ENCODE data around the gene NAALADL1.
"Not testable (repeated sequence)": the region's sequence is repeated elsewhere in the genome, so short reads cannot be mapped to it uniquely, and the experiment has no call there.

The NAALADL1 gene

DNA sequence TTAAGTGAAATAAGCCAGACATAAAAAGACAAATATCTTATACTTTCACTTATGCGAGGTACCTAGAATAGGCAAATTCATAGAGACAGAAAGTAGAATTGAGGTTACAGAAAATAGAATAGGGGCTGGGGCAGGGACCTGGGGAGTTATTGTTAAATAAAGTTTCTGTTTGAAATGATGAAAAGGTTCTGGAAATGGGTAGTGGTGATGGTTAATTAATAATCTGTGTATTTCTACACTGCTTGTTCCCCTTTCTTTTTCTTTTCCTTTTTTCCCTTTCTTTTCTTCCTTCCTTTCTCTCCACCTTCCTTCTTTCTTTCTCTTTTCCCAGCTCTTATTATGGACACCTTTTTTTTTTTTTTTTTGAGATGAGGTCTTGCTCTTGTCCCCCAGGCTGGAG is 2.8 kb downstream of the NAALADL1 start:
- in situ Hi-C loops (cut with MboI; ENCODE audit: low sequenced_read_pairs) = no loop called here

DNA sequence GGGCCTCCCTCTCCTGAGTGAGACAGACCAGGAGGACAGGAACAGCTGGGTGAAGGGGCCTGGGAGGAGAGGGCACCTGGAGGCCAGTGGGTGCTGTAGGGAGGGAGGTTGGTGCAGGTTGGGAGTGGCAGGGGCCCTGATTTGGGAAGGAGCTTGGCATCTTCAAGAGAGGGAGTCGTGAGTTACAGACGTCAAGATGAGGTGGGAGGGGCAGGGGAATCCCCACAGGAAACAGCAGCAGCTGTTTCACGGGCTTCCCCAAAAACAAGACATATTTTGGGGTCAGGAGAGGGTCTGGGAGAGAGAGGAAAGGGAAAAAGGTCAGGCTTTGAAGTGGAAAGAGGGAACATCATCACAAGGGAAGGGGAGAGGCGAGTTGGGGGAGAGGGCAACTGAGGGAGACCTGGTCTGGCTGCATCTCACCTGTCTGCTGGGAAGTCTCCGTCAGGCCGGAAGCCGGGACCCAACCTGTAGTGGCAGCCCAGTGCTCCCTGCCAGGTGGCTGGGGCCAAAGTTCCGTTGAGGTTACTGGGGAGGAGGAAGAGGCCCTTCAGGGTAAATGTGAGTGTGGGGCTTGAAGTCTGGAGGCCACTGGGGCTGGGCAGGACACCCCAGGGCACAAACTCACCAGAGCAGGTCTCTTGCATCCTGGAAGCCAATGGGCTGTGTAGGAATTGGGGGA is 4.4 kb downstream of the NAALADL1 start:
- in situ Hi-C loops (cut with MboI; ENCODE audit: low sequenced_read_pairs) = no loop called here

GRCh38 chr11:65051398-65051858 is 6.9 kb downstream of the NAALADL1 start:
- in situ Hi-C loops (cut with MboI; ENCODE audit: low sequenced_read_pairs) = no loop called here

GRCh38 chr11:65047581-65048422 is 10.6 kb downstream of the NAALADL1 start:
- in situ Hi-C loops (cut with MboI; ENCODE audit: low sequenced_read_pairs) = no loop called here

GRCh38 chr11:65045728-65046127 is 12.6 kb downstream of the NAALADL1 start:
- in situ Hi-C loops (cut with MboI; ENCODE audit: low sequenced_read_pairs) = no loop called here

GRCh38 chr11:65045061-65045460 is 13.3 kb downstream of the NAALADL1 start:
- in situ Hi-C loops (cut with MboI; ENCODE audit: low sequenced_read_pairs) = no loop called here

DNA sequence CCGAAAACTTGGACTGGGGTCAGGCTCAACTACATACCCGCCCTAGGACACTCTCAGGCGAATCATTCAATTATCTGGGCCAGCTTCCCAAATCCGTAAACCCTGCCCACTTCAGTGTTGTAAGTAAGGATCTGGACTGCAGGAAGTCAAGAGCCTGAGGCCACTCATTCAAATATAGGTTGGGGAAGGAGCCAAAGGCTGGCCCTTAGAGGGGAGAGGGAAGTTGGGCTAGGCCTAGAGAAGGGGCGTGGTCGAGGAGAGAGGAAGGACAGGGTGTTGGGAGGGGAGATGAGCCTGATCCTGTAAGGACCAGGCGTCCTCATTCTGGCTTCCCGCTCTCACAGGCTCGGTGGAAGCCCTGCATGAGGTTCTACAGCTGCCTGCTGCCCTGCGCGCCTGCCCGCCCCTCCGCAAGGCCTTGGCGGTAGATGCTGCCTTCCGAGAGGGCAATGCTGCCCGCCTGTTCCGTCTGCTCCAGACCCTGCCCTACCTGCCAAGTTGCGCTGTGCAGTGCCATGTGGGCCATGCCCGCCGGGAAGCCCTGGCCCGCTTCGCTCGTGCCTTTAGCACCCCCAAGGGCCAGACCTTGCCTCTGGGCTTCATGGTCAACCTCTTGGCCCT is 14.4 kb downstream of the NAALADL1 start:
- in situ Hi-C loops (cut with MboI; ENCODE audit: low sequenced_read_pairs) = no loop called here

- in situ Hi-C loops (cut with MboI; ENCODE audit: low sequenced_read_pairs) = no loop called here
Measured at GRCh38 chr11:65042891-65043290, 15.5 kb downstream of the NAALADL1 start.

DNA sequence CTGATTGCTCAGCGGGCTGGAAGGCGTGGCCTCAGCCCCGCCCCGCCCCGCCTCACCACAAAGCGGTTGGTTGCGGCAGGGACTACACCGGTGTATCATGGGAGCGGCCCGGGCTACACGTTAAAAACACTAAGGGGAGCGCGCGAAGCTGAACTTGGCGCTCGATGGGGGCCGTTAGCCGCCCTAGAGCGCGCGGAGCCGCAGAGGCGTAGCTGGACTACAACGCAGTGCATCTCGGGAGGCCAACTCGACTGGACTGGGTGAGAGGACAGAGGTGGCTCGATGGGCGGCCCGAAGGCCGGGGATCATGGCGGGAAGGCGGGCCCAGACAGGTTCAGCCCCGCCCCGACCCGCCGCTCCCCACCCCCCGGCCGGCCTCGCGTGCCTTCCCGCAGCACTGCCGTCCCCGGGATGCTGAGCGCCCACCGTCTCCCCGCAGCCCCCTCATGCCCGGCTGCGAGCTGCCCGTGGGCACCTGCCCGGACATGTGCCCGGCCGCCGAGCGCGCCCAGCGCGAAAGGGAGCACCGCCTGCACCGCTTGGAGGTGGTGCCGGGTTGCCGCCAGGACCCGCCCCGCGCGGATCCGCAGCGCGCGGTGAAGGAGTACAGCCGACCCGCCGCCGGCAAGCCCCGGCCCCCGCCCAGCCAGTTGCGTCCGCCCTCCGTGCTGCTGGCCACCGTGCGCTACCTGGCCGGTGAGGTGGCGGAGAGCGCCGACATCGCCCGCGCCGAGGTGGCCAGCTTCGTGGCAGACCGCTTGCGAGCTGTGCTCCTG is 17.3 kb downstream of the NAALADL1 start, which contains the start of gene SAC3D1:
Gene SAC3D1 (plus strand): TSS at position 364 of the 776 bp plus-strand sequence. CDS start 83 bp downstream, at position 447.
- in situ Hi-C loops (cut with MboI; ENCODE audit: low sequenced_read_pairs) = no loop called here

- in situ Hi-C loops (cut with MboI; ENCODE audit: low sequenced_read_pairs) = no loop called here
Measured at GRCh38 chr11:65040520-65040846, 17.9 kb downstream of the NAALADL1 start.

DNA sequence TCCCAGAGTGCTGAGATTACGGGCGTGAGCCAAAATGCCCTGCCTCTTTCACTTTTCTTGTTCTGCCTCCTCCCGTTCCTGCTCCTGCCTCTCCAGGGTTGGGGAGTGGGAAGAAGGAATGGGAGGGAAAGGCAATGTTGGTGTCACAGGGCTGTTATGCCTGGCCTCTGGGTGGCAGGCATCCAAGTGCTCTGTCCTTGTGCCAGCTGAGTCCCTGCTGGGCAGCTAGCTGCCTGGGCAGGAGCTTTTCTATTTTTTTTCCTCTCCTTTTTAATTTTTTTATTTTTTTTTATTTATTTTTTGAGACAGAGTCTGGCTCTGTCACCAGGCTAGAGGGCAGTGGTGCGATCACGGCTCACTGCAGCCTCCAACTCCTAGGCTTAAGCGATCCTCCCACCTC is 21.4 kb downstream of the NAALADL1 start:
- in situ Hi-C loops (cut with MboI; ENCODE audit: low sequenced_read_pairs) = no loop called here

- in situ Hi-C loops (cut with MboI; ENCODE audit: low sequenced_read_pairs) = no loop called here
Measured at GRCh38 chr11:65035579-65035978, 22.8 kb downstream of the NAALADL1 start.

DNA sequence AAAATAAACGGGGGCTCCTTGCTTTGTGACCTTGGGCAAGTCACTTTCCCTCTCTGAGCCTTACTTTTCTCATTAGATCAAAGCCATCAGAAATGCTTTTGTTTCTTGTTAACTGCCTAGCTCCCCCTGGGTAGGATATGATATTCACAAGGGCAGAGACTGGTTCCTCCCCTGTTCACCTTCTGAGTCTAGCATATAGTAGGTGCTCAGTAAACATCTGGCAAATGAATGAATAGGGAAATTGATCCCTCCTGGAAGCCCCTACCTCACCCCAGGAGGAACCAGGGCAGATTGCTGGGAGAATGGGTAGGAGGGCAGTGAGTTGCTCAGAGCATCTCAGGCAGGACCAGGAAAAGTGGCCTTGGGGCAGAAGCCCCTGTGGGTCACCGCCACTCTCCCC is 23.9 kb downstream of the NAALADL1 start:
- in situ Hi-C loops (cut with MboI; ENCODE audit: low sequenced_read_pairs) = no loop called here

GRCh38 chr11:65032216-65032615 is 26.1 kb downstream of the NAALADL1 start:
- in situ Hi-C loops (cut with MboI; ENCODE audit: low sequenced_read_pairs) = no loop called here

GRCh38 chr11:65027213-65028067 is 30.9 kb downstream of the NAALADL1 start, which contains the start of gene SNX15:
SNX15 (plus strand) TSS chr11:65027439; CDS start chr11:65027538, 99 bp downstream.
- in situ Hi-C loops (cut with MboI; ENCODE audit: low sequenced_read_pairs) = no loop called here

DNA sequence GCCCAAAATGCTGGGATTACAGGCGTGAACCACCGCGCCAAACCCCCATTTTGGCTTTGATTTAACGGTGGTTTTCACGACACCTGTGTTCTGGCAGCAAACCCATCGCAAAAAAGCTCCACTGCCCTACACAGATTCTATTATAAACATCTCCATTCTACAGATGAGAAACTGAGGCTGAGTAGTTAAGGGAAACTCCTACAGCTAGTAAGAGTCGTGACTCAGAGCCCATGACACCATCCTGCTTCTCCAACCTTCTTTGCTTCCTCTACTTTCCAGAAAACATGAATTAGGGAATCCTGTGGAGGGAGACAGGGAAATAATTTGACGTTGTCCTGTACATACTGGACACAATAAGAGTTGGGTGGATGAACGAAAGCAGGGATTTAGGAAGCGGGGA is 31.5 kb downstream of the NAALADL1 start:
- in situ Hi-C loops (cut with MboI; ENCODE audit: low sequenced_read_pairs) = no loop called here

- in situ Hi-C loops (cut with MboI; ENCODE audit: low sequenced_read_pairs) = not testable (repeated sequence)
Measured at GRCh38 chr11:65023502-65023901, 34.9 kb downstream of the NAALADL1 start.

DNA sequence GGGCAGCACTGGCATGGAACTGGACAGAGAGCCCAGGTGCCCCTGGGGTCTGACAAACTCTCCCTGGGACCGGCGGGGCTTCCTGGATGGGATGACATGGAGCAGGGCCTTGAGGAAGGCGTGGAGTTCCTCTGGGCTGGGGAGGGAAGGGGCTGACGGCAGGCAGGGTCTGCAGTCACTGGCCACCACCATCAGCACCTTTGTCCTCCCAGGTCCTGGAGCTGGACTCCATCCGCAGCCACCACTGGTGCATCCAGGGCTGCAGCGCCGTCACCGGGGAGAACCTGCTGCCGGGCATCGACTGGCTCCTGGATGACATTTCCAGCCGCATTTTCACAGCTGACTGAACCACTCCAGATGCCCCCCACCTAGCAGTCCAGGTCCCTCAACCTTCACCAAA is 36.8 kb downstream of the NAALADL1 start:
- in situ Hi-C loops (cut with MboI; ENCODE audit: low sequenced_read_pairs) = no loop called here

DNA sequence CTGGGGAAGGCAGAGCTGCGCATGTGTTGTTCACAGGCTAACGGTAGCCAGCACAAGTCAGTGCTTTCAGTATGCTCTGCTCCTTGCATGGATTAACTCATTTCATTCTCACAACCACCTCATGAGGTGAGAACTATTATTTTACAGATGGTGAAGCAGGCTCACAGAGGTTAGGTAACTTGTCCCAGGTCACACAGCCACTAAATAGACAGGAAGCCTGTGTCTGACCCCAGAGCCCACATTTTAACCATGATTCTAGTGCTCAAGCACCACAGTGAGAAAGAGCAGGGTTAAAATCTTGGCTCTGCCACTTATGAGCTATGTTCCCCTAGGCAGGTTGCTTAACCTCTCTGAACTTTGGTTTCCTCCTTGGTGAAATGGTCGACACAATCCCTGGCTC is 37.4 kb downstream of the NAALADL1 start:
- in situ Hi-C loops (cut with MboI; ENCODE audit: low sequenced_read_pairs) = no loop called here

GRCh38 chr11:65019824-65020223 is 38.5 kb downstream of the NAALADL1 start:
- in situ Hi-C loops (cut with MboI; ENCODE audit: low sequenced_read_pairs) = no loop called here
